Esophagus (tissue), 2 donors: ENCODE measurements around the gene MYOC. TPM values are rescaled to one million over a fixed set of nuclear protein-coding genes. Genes with fewer than 3 reads are reported as not detected.
"Not testable (repeated sequence)": the region's sequence is repeated elsewhere in the genome, so short reads cannot be mapped to it uniquely, and the experiment has no call there.

Source experiments
- H3K27ac ChIP-seq, 2 donors: one replicate each; pipeline ENCODE4 v1.5.1; 2013; ENCODE audit warnings: low read depth in 2 of 2, mild to moderate bottlenecking in 2 of 2, inconsistent platforms in 1 of 2, low read length in 1 of 2, moderate library complexity in 1 of 2
- H3K27me3 ChIP-seq, 2 donors: one replicate each; pipeline ENCODE4 v1.6.1; 2013; ENCODE audit warnings: low read length in 2 of 2, control low read depth in 1 of 2, mild to moderate bottlenecking in 1 of 2; ENCODE audit not compliant: insufficient read depth in 2 of 2, control insufficient read depth in 1 of 2
- H3K36me3 ChIP-seq, 2 donors: one replicate each; pipeline ENCODE4 v1.6.1; 2013; ENCODE audit warnings: low read length in 1 of 2; ENCODE audit not compliant: control insufficient read depth in 2 of 2, insufficient read depth in 2 of 2
- H3K4me1 ChIP-seq, 2 donors: one replicate each; pipeline ENCODE4 v1.6.1; 2013; ENCODE audit warnings: low read length in 1 of 2; ENCODE audit not compliant: control insufficient read depth in 2 of 2, insufficient read depth in 2 of 2
- H3K4me3 ChIP-seq, 2 donors: one replicate each; pipeline ENCODE4 v1.5.1; 2013; ENCODE audit warnings: low read length in 2 of 2, mild to moderate bottlenecking in 2 of 2, low read depth in 1 of 2, moderate library complexity in 1 of 2
- H3K9me3 ChIP-seq, 2 donors: one replicate each; pipeline ENCODE4 v1.6.1; 2013; ENCODE audit warnings: mild to moderate bottlenecking in 2 of 2, low read depth in 1 of 2, low read length in 1 of 2, moderate library complexity in 1 of 2; ENCODE audit not compliant: control insufficient read depth in 2 of 2, insufficient read depth in 1 of 2
- WGBS, 2 donors: extraction: QIAGEN DNeasy Blood & Tissue Kit; methylation state at CpG; one replicate each; pipeline ENCODE4 v1.1.7; 2013; 5-methylcytosine and 5-hydroxymethylcytosine counted together
- polyA plus RNA-seq, 2 donors: library from polyadenylated mRNA; stranded (reverse); fragments of 200-250 nt; gene quantifications; one replicate each; pipeline ENCODE4 v1.2.3, GENCODE V29; 2013
- donor health status: healthy with polysubstance abuse.
- donor health status: Bipolar disorder and iron deficiency.

The MYOC gene
- polyA plus RNA-seq, 2 donors, result 3.3 to 4.6 TPM

GRCh38 chr1:171668372-171668771 lies 15.9 kb upstream of the MYOC start:
- Histone ChIP-seq H3K27ac (no peak overlapping the region), H3K9me3 (peaks cover 0 to 4% of the 10 kb centered on the region in 2 donors), H3K27me3 (no peaks in the 10 kb centered on the region), H3K36me3 (no peaks in the 10 kb centered on the region), H3K4me1 (peaks cover 0 to 2% of the 10 kb centered on the region in 2 donors), H3K4me3 (no peak overlapping the region)
- WGBS, 2 donors, result 91 to 97% methylated on average over 5 of the region's 5 CpGs

- H3K27me3 ChIP-seq, result no peaks in the 10 kb centered on the region
- 76 to 79% methylated on average over 4 of the region's 4 CpGs for WGBS, 2 donors
- H3K4me3 ChIP-seq, result no peak overlapping the region
- H3K27ac ChIP-seq, result no peak overlapping the region
- peaks cover 0 to 2% of the 10 kb centered on the region in 2 donors for H3K4me1 ChIP-seq
- no peaks in the 10 kb centered on the region for H3K36me3 ChIP-seq
- H3K9me3 ChIP-seq, result peaks cover 0 to 4% of the 10 kb centered on the region in 2 donors
Observed at GRCh38 chr1:171666114-171666769, 13.8 kb upstream of the MYOC start.

- no peak overlapping the region for H3K27ac ChIP-seq
- no peaks in the 10 kb centered on the region for H3K36me3 ChIP-seq
- peaks cover 0 to 2% of the 10 kb centered on the region in 2 donors for H3K4me1 ChIP-seq
- no peak overlapping the region for H3K4me3 ChIP-seq
- H3K9me3 ChIP-seq, result no peaks in the 10 kb centered on the region
- no peaks in the 10 kb centered on the region for H3K27me3 ChIP-seq
Observed at GRCh38 chr1:171664976-171665375, 12.5 kb upstream of the MYOC start.

GRCh38 chr1:171663854-171664575 lies 11.5 kb upstream of the MYOC start:
- no peaks in the 10 kb centered on the region for H3K9me3 ChIP-seq
- peak overlapping the region; percentile 57 to 67 for H3K27ac ChIP-seq
- peaks cover 0 to 2% of the 10 kb centered on the region in 2 donors for H3K4me1 ChIP-seq
- H3K4me3 ChIP-seq, result no peak overlapping the region
- H3K36me3 ChIP-seq, result no peaks in the 10 kb centered on the region
- H3K27me3 ChIP-seq, result no peaks in the 10 kb centered on the region
- 62 to 71% methylated on average over 4 of the region's 4 CpGs for WGBS, 2 donors

GRCh38 chr1:171663036-171663853 lies 10.8 kb upstream of the MYOC start:
- peak overlapping the region in 1 of 2 donors; percentile 55 for H3K27ac ChIP-seq
- H3K9me3 ChIP-seq, result no peaks in the 10 kb centered on the region
- no peaks in the 10 kb centered on the region for H3K36me3 ChIP-seq
- H3K4me1 ChIP-seq, result peaks cover 0 to 2% of the 10 kb centered on the region in 2 donors
- 62 to 66% methylated on average over 7 of the region's 7 CpGs for WGBS, 2 donors
- H3K4me3 ChIP-seq, result no peak overlapping the region
- no peaks in the 10 kb centered on the region for H3K27me3 ChIP-seq

GRCh38 chr1:171661076-171661650 lies 8.7 kb upstream of the MYOC start:
- 73 to 75% methylated on average over 5 of the region's 5 CpGs for WGBS, 2 donors
- H3K27ac ChIP-seq, result no peak overlapping the region

GRCh38 chr1:171656206-171656605 lies 3.7 kb upstream of the MYOC start:
- not testable (repeated sequence) for H3K27me3 ChIP-seq, H3K4me3 ChIP-seq, H3K36me3 ChIP-seq, H3K4me1 ChIP-seq, H3K9me3 ChIP-seq
- peak overlapping the region in 1 of 2 donors; percentile 20 for H3K27ac ChIP-seq
- 82 to 92% methylated on average over 9 of the region's 9 CpGs for WGBS, 2 donors

More at GRCh38 chr1:171661076-171661650, 8.7 kb upstream of the MYOC start:
- Histone ChIP-seq H3K4me1 (peaks cover 0 to 2% of the 10 kb centered on the region in 2 donors), H3K9me3 (no peaks in the 10 kb centered on the region), H3K36me3 (no peaks in the 10 kb centered on the region), H3K27me3 (no peaks in the 10 kb centered on the region), H3K4me3 (no peak overlapping the region)

GRCh38 chr1:171655746-171656116 lies 3.2 kb upstream of the MYOC start:
- Histone ChIP-seq H3K4me3 (no peak overlapping the region), H3K36me3 (no peaks in the 10 kb centered on the region), H3K9me3 (no peaks in the 10 kb centered on the region), H3K27me3 (no peaks in the 10 kb centered on the region), H3K4me1 (no peaks in the 10 kb centered on the region), H3K27ac (peak overlapping the region; percentile 67)
- 71 to 75% methylated on average over 6 of the region's 6 CpGs for WGBS, 2 donors

GRCh38 chr1:171654942-171655745 lies 2.7 kb upstream of the MYOC start:
- WGBS, 2 donors, result 38 to 40% methylated on average over 24 of the region's 24 CpGs
- peak overlapping the region; percentile 67 for H3K27ac ChIP-seq
- H3K9me3 ChIP-seq, result no peaks in the 10 kb centered on the region
- no peaks in the 10 kb centered on the region for H3K4me1 ChIP-seq
- H3K27me3 ChIP-seq, result no peaks in the 10 kb centered on the region
- H3K36me3 ChIP-seq, result no peaks in the 10 kb centered on the region
- no peak overlapping the region for H3K4me3 ChIP-seq
